H1 (cell line): ENCODE data around the gene NKPD1. TPM values are rescaled to one million over a fixed set of nuclear protein-coding genes. Genes with fewer than 3 reads are reported as not detected.

Source experiments
- CHD1 ChIP-seq: IDR thresholded peaks from 2 replicates; pipeline ENCODE4 v1.6.1; 2012; ENCODE audit warnings: low read depth, low read length, improper control_type of control experiment
- CTBP2 ChIP-seq: IDR thresholded peaks from 2 replicates; pipeline ENCODE4 v1.7.0; 2011; ENCODE audit warnings: borderline replicate concordance, mild to moderate bottlenecking, moderate library complexity, mixed read lengths, low read length; ENCODE audit not compliant: insufficient read depth, insufficient read length
- GABPA ChIP-seq: IDR thresholded peaks from 2 replicates; pipeline ENCODE4 v1.6.1; 2011; ENCODE audit warnings: mild to moderate bottlenecking, low read length, moderate library complexity, borderline replicate concordance; ENCODE audit not compliant: insufficient read depth
- PHF8 ChIP-seq: fragments of 200-600 bp; sonication (generic); conservative IDR thresholded peaks from 2 replicates; pipeline ENCODE4 v1.7.1; 2012; ENCODE audit warnings: low read depth, mild to moderate bottlenecking, inconsistent platforms, low read length, moderate library complexity
- POLR2A ChIP-seq, 2 experiments: IDR thresholded peaks; 1 replicate in 1 of 2; 2 replicates in 1 of 2; pipeline ENCODE4 v1.6.1; 2011; ENCODE audit warnings: low read depth in 2 of 2, low read length in 2 of 2, mild to moderate bottlenecking in 2 of 2; ENCODE audit errors: control extremely low read depth in 1 of 2
- YY1 ChIP-seq: IDR thresholded peaks from 2 replicates; pipeline ENCODE4 v1.6.1; 2011; ENCODE audit warnings: low read depth, mild to moderate bottlenecking, low read length
- polyA plus RNA-seq, 7 experiments: library from polyadenylated mRNA; depleted of rRNA in 3 of 7; stranded (reverse) in 5 of 7; unstranded in 2 of 7; fragments of >200 nt in 5 of 7; fragments of 200-250 nt in 2 of 7; gene quantifications; 1 replicate in 5 of 7; 2 replicates in 1 of 7; 4 replicates in 1 of 7; pipeline versions ENCODE4 v1.2.1 to v1.2.3, GENCODE V29; 2011 to 2013; ENCODE audit warnings: missing spikeins in 2 of 7, mixed read lengths in 2 of 7
- total RNA-seq: library from RNA; stranded (reverse); fragmentation: NEBNext Ultra II Directional; extraction: Animal tissue kit (Norgen Biotek cat#: 25700); gene quantifications from 2 replicates; pipeline ENCODE4 v1.2.1, GENCODE V29; 2021

Gene NKPD1
- total and polyA plus RNA-seq, 2 of the 8 experiments (the other 6 are each of a cell fraction or from before 2014, with no cell fraction given) = 0.30 to 0.39 TPM

GRCh38 chr19:45163751-45164460 is 3.1 kb upstream of the NKPD1 start (continued):
- TF ChIP-seq PHF8 (no peak), YY1 (no peak), CTBP2 (no peak), GABPA (no peak), POLR2A (IDR thresholded peaks at IDR 0.05; ENCODE audit: control extremely low read depth in 1 of 2, low read depth in 2 of 2, low read length in 2 of 2) (no peak), CHD1 (no peak)
